ENCODE measurements around the gene ANTXR1.

Gene ANTXR1

GRCh38 chr2:69013142-69013839 lies at the start of gene ANTXR1:
Gene ANTXR1, plus strand, starts transcription at chr2:69013179. Its CDS starts 321 bp downstream, at chr2:69013500.
- in situ Hi-C loops (cut with HindIII; ENCODE audit: low pct_unique_long_range_greater_than_20kb, low sequenced_read_pairs), result no loop called here
- TF ChIP-seq JUND (IDR thresholded peaks at IDR 0.05; ENCODE audit: low read depth), result no peak
- DNase-seq (ENCODE audit: low read depth in 1 of 2, low spot score in 1 of 2), result peak; percentile 55 to 72

DNA sequence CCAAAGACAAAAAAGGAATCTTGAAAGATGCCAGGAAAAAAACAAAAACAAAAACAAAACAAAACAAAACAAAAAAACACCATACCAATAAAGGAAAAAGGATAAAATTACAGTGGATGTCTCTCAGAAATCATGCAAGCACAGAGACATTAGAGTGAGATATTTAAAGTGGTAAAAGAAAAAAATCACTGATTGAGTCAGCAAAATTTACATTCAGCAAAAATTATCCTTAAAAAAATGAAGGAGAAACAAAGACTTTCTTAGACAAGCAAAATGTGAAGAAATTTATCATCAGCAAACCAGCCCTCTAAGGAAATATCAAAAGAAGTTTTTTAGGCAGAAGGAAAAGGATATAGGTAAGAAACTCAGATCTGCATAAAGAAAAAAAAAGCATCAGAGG lies 48.7 kb upstream of the ANTXR1 start:
- in situ Hi-C loops (cut with HindIII; ENCODE audit: low pct_unique_long_range_greater_than_20kb, low sequenced_read_pairs), result no loop called here
- no peak for TF ChIP-seq JUND (IDR thresholded peaks at IDR 0.05; ENCODE audit: low read depth)
- DNase-seq (ENCODE audit: low read depth in 1 of 2, low spot score in 1 of 2), result no peak

DNA sequence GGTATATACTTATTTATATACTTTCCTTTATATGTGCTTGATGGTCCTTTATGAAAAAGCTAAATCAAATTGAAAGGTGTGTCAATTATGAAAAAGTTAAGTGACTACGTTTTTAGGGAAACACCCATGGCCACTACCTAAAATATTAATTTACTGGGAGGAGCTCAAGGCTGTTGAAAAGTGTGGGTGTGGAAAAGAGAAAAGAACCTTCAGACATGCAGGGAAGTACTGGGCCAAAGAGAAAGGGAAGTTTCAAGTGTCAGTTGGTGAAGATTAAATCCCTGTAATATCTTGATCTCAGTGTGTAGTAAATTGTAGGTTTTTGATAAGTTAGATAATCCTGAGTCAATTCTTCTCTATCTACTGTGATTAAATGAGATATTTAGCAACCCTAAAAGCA lies 44.8 kb upstream of the ANTXR1 start:
- DNase-seq (ENCODE audit: low read depth in 1 of 2, low spot score in 1 of 2), result no peak
- in situ Hi-C loops (cut with HindIII; ENCODE audit: low pct_unique_long_range_greater_than_20kb, low sequenced_read_pairs), result no loop called here

DNA sequence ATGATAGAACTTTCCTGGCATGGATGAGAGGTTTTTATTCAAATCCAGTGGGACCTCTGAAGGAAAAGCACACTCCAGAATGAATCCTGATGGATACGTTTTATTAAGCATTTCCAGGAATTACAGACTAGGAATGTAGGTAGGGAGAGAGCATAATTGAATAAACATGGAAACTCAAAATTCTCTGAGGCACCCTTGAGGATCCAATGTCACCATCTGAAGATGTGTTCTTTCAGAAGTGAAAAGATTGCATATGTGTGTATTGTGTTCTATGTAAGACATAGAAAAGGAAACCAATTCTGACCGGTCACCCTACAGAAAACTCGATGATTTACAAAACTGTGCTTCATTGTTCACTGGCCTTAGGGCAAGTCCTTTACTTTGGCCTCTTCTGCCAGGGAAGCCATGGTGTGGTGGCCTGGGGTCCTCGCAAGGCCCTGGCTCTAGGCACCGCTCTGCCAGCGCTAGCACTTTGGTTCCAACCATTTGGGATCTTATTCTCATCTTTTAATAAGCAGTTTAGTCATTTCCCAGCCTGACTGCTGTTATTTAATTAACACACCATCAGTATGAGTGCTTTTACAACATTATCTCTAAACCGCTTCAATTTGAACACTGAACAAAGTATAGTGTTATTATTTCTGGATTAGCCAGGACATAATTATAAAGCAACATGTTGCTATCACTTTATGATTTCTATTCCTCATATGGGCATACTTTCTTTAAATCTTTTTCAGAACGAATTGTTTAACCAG lies 43.1 kb upstream of the ANTXR1 start:
- TF ChIP-seq JUND (IDR thresholded peaks at IDR 0.05; ENCODE audit: low read depth), result no peak
- no peak for DNase-seq (ENCODE audit: low read depth in 1 of 2, low spot score in 1 of 2)
- in situ Hi-C loops (cut with HindIII; ENCODE audit: low pct_unique_long_range_greater_than_20kb, low sequenced_read_pairs), result no loop called here

More for the DNA sequence above, 44.8 kb upstream of the ANTXR1 start:
- TF ChIP-seq JUND (IDR thresholded peaks at IDR 0.05; ENCODE audit: low read depth), result no peak

DNA sequence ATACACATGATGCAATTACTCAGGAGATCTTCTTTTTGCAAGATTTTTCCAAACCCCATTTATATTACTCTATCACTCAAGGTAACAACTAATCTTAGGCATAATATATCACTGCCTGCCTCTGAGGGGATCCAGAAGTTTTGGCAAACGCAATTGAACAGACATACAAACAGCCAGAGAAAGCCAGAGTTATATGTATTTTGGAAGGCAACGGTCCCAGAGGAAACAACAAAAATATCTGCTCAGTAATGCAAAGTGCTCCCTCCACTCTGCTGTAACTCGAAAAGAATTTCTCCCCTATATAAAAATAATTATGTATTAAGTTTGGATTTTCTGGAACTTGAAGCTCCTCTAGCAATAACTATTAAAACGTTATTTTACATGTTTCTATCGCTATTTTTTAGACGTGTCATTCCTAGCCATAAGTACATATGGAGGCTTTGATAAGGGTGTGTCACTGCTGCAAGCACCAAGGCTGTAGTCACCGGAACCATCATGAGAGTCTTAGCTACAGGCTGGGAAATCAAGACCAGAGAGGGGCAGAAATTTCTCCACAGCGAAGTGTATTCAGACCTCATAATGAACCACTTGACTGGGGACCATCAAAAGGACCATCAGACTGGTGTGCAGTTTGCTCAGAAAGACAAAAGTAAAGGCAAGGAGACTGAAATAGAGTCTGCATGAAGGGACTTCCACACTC lies 42.3 kb upstream of the ANTXR1 start:
- in situ Hi-C loops (cut with HindIII; ENCODE audit: low pct_unique_long_range_greater_than_20kb, low sequenced_read_pairs), result no loop called here
- DNase-seq (ENCODE audit: low read depth in 1 of 2, low spot score in 1 of 2), result no peak
- TF ChIP-seq JUND (IDR thresholded peaks at IDR 0.05; ENCODE audit: low read depth), result no peak

- in situ Hi-C loops (cut with HindIII; ENCODE audit: low pct_unique_long_range_greater_than_20kb, low sequenced_read_pairs), result no loop called here
Observed at GRCh38 chr2:68971591-68972231, 41.3 kb upstream of the ANTXR1 start.

GRCh38 chr2:68974251-68974650 lies 38.7 kb upstream of the ANTXR1 start, which contains the start of gene GKN1:
Gene GKN1, plus strand, starts transcription at chr2:68974636. Its CDS starts 42 bp downstream, at chr2:68974678.
- TF ChIP-seq JUND (IDR thresholded peaks at IDR 0.05; ENCODE audit: low read depth), result no peak
- in situ Hi-C loops (cut with HindIII; ENCODE audit: low pct_unique_long_range_greater_than_20kb, low sequenced_read_pairs), result no loop called here
- no peak for DNase-seq (ENCODE audit: low read depth in 1 of 2, low spot score in 1 of 2)

More at GRCh38 chr2:68971591-68972231, 41.3 kb upstream of the ANTXR1 start:
- no peak for DNase-seq (ENCODE audit: low read depth in 1 of 2, low spot score in 1 of 2)
- no peak for TF ChIP-seq JUND (IDR thresholded peaks at IDR 0.05; ENCODE audit: low read depth)

GRCh38 chr2:68974946-68975665 lies 37.9 kb upstream of the ANTXR1 start:
- no peak for DNase-seq (ENCODE audit: low read depth in 1 of 2, low spot score in 1 of 2)
- in situ Hi-C loops (cut with HindIII; ENCODE audit: low pct_unique_long_range_greater_than_20kb, low sequenced_read_pairs), result no loop called here
- no peak for TF ChIP-seq JUND (IDR thresholded peaks at IDR 0.05; ENCODE audit: low read depth)

- in situ Hi-C loops (cut with HindIII; ENCODE audit: low pct_unique_long_range_greater_than_20kb, low sequenced_read_pairs), result no loop called here
- TF ChIP-seq JUND (IDR thresholded peaks at IDR 0.05; ENCODE audit: low read depth), result no peak
- no peak for DNase-seq (ENCODE audit: low read depth in 1 of 2, low spot score in 1 of 2)
Observed at GRCh38 chr2:68975844-68976243, 37.1 kb upstream of the ANTXR1 start.

DNA sequence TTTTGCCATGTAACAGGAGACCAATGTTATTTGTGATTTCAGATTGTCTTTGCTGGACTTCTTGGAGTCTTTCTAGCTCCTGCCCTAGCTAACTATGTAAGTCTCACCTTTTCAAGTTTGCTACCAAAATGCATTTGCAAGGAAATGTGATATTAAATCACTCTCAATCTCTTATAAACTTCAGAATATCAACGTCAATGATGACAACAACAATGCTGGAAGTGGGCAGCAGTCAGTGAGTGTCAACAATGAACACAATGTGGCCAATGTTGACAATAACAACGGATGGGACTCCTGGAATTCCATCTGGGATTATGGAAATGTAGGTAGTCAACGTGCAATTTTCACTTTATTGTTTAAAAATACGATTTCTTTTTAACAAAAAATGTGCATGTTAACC lies 35.5 kb upstream of the ANTXR1 start:
- no peak for TF ChIP-seq JUND (IDR thresholded peaks at IDR 0.05; ENCODE audit: low read depth)
- DNase-seq (ENCODE audit: low read depth in 1 of 2, low spot score in 1 of 2), result no peak
- in situ Hi-C loops (cut with HindIII; ENCODE audit: low pct_unique_long_range_greater_than_20kb, low sequenced_read_pairs), result no loop called here

DNA sequence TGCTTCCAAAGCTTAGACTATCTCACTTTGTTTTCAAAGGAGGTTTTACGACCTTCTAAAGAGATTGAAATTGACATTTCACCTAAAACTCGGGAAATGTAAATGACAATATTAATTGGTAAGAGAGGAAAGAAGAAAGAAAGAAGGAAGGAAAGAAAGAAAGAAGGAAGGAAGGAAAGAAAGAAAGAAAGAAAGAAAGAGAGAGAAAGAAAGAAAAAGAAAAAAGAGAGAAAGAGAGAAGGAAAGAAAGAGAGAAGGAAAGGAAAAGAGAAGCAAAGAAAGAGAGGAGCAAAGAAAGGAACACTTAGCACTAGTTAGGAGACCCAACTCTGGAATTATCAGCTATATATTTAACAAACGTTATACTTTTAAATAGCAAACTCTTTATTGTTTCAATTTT lies 34.9 kb upstream of the ANTXR1 start:
- TF ChIP-seq JUND (IDR thresholded peaks at IDR 0.05; ENCODE audit: low read depth), result no peak
- no peak for DNase-seq (ENCODE audit: low read depth in 1 of 2, low spot score in 1 of 2)
- in situ Hi-C loops (cut with HindIII; ENCODE audit: low pct_unique_long_range_greater_than_20kb, low sequenced_read_pairs), result no loop called here

DNA sequence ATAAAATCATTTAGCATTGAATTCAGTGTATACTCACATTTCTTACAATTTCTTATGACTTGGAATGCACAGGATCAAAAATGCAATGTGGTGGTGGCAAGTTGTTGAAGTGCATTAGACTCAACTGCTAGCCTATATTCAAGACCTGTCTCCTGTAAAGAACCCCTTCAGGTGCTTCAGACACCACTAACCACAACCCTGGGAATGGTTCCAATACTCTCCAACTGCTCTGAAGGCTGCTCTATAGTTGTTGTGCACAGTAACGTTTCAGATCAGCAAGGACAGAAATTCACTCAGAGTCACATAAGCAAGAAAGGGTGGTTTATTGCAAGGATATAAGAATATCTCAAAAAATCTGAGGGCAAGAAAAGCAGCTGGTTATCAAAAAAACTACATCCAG lies 32.0 kb upstream of the ANTXR1 start:
- no peak for TF ChIP-seq JUND (IDR thresholded peaks at IDR 0.05; ENCODE audit: low read depth)
- no peak for DNase-seq (ENCODE audit: low read depth in 1 of 2, low spot score in 1 of 2)
- in situ Hi-C loops (cut with HindIII; ENCODE audit: low pct_unique_long_range_greater_than_20kb, low sequenced_read_pairs), result no loop called here
